ENCODE data around the gene RFC5.

RFC5 gene, protein sequence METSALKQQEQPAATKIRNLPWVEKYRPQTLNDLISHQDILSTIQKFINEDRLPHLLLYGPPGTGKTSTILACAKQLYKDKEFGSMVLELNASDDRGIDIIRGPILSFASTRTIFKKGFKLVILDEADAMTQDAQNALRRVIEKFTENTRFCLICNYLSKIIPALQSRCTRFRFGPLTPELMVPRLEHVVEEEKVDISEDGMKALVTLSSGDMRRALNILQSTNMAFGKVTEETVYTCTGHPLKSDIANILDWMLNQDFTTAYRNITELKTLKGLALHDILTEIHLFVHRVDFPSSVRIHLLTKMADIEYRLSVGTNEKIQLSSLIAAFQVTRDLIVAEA

DNA sequence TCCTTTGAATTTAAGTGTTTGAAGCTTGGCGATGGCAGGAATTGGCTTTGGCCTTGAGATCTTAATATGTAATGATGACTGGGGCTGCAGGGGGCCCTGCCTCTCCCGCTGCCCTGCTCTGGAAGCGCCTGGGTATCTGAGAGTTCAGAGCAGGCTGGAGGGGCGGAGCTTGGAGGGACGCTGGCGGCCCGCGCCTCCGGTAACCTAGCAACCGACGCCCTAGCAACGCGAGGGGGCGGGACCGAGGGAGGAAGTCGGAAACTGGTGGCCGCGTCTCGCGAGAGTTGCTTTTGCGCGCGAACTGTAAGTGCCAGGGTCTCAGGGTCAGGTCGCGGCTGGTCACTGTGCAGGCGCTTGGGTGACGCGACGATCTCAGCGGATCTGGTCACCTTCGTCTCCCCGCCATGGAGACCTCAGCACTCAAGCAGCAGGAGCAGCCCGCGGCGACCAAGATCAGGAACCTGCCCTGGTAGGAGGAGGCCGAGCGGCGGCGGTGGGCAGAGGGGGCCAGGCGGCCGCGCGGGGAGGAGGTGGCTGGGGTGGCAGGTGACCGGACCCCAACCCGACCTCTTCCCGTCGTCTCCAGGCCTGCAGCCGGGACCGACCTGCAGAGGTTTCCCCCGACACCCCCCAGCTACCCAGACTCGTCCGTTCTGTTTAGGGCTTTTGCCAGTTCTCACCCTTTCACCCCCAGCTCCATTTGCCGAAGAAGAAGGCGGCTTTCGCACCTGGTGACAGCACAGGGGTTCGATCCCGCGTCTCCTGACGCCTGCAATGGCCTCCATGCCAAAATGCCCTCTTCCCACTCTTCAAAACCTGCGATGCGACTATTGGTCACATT lies at the start of gene RFC5:
Gene RFC5 (plus strand): TSS at position 280 of the 841 bp plus-strand sequence. CDS start 125 bp downstream, at position 405.
- DNase-seq, result peak; percentile 99 to 100 (median 100)

DNA sequence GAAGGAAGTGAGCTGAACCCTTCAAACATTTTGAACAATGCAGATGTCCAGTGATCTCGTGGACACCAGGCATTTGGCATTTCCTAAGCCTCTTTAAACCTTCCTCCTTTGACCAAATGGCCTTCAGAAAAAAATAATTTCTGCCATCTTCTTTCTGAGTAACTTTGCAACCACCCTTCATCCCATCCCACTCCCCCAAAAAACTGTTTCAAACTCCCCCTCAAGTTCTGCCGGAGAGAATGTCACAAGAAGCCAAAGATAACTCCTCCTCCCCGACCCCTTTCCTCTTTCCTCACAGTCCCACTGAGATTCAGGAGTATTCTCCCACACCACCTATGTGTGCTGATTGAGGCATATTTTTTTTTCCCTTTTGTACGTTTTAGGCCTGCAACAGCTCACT lies 49.5 kb upstream of the RFC5 start:
- DNase-seq, result no peak

DNA sequence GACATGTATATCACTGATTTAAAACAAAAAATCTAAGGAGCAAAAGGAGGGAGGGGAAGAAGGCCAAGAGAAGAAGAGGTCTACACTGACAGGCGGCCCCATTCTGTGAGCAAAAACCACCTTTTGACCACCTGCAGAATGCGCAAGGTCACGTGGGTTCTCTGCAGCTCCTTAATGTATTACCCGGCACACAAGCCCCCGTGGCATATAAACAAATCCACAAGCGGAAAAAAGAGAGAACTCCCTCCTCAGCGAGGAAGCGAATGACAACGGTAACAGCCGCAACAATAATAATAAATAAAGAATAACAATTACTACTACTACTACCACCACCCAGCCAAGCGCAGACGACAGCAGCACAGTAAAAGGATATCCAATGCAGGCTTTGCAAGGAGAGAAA lies 49.0 kb upstream of the RFC5 start:
- no peak for DNase-seq

DNA sequence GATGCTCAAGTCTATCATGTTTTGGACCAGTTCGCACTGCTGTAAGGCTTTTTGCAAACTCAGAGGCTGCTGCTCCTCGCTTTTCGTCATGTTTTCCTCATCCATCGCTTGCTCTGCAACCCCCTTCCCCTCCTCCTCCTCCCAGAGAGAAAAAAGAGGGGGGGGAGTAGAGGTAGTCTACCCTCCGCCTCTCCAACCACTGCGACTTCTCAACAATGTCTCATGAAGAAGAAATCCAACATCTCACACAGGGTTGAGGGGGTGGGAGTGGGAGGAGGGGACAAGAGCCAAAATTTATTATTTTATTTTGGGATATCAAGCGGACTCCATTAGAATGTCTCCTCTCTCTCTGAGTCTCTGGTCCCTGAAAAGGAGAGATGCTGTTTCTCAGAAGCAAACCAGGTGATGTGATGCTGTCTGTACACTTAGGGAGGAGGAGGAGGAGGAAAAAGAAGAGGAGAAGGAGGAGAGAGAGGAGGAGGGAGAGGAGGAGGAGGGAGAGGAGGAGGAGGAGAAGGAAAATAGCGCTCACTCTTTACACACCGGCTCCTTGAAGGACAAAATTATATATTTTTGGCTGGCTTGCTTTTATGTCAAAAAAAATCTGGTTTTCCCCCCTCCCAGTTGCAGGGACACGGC lies 48.2 kb upstream of the RFC5 start:
- no peak for DNase-seq

DNA sequence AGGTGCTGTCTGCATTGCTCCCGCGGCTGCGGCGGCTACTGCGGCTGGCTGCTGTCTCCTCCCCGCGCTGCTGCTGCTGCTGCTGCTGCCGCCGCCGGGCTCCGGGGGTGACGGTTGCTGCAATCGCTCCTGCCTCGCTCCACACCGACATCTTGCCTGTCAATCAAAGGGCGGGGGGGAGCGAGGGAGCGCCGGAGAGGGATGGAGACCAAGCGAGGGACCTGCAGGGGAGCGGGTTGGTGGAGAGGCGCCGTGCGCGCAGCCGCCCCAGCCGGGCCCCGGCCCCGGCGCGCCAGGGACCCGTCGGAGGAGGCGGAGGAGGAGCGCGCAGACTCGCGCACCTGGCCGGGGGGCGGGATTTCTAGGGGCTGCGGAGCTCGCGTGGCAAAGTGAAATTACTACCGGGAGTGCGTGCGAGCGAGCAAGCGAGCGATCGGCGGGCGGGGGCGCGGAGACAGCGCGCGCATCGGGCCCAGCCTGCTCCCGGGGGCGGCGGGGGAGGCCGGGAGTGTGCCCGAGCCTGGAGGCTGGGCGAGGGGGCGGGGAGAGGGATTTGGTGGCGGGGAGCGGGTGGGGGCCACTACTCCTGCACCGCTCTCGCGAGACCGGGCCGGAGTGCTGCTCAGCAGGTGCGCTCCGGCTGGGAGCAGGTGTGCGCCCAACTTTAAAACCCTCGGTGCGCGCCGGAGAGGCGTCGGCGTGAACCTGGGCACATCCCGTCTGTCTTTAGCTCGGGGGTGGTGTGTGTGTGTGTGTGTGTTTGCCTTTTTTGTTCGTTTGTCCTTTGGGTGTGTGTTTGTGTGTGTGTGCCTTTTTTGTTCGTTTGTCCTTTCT lies 47.5 kb upstream of the RFC5 start, which contains the start of gene KSR2:
Gene KSR2 (minus strand): TSS at position 165 of the 834 bp plus-strand sequence. CDS start 735 bp downstream, outside the sequence.
- DNase-seq, result peak in 1 of 3 donors; percentile 9

DNA sequence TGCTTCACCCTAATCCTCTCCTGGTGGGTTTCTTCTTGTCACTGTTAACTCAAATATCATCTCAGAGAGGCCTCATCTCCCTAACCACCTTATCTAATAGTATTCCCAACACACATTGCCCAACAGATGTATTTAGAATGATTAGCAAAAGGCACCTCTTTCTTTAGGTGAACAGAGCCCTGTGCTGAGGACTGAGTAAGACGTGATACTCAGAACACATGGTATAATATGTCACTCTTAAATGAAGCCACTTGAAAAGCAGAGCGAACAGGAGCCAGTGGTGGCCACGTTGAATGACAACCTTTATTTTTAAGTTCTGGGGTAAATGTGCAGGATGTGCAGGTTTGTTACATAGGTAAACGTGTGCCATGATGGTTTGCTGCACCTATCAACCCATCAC lies 46.2 kb upstream of the RFC5 start:
- DNase-seq, result no peak

DNA sequence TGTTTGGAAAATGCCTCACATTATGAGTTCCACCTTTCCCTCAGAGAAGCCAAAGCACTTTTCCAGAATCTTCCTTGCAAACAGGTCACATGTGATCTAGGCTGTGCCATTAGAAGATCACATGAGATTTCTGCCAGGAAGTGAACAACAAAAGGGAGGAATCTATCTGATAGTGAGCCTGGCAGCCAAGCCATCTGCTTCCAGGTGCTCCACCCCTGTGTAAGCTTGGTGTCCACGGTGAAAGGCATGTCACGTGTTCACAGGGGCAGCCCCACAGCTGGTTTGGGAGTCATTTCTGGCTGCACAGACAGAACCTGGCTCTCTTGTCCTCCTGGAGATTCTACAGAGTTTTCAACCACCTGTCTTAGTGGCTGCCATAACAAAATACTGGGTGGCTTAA lies 44.2 kb upstream of the RFC5 start:
- DNase-seq, result no peak

DNA sequence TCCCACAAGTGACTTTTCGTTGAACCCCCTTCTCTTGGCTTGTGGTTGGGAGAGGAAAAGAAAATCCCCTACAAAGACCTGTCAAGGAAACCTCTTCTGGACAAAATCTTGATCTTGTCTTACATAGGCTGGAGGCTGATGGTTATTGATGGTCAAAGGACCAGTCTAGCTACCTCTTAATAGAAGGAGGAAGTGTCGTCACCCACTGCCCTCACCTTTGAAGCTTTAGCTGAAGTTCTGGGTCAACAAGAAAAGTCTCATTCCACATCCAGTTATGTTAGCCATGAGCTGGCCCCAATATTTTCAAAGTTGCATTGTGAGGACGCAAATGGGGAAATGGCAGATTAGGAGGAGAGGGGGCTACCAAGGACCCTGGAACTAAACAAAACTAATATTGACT lies 41.5 kb upstream of the RFC5 start:
- no peak for DNase-seq

DNA sequence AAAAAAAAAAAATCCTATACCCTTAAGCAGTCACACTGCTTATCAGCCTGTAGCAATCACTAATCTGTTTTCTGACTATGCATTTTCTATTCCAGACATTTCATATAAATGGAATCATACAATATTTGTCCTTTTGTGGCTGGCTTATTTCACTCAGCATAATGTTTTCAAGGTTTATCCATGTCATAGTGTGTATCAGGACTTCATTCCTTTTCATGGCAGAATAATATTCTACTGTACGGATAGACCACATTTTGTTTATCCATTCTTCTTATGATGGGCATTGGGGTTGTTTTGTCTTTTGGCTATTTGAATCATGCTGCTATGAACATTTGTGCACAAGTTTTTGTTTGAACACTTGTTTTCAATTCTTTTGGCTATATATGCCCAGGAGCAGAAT lies 39.1 kb upstream of the RFC5 start:
- DNase-seq, result no peak

DNA sequence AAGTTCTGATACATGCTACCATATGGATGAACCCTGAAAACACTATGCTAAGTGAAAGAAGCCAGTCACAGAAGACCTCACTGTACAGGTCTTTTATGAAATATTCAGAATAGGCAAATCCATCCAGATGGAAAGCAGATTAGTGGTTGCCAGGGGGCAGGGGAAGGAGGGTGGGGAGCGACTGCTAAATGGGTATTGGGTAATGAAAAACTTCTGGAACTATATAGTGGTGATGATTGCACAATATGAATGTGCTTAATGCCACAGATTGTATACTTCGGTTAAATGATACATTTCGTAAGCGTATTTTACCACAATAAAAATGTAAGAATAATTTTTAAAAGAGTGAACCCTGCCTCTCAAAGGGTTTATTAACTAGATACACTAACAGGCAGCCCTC lies 35.9 kb upstream of the RFC5 start:
- DNase-seq, result no peak

DNA sequence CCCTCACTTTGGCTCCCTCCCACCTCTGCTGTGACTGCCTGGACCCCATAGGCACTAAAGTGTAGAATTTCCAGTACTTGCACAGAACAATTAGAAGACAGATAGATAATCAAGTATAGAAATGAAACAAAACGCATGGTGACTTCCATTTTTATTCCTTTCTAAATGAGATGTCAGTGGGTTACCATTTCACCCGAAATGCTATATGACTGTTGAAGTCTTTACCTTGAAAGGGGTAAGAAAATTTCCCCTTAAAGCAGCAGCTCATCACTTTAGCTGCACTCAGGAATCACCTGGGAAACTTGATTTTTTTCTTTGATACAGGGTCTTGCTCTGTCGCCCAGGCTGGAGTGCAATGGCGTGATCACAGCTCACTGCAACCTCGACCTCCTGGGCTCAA lies 35.2 kb upstream of the RFC5 start:
- no peak for DNase-seq

DNA sequence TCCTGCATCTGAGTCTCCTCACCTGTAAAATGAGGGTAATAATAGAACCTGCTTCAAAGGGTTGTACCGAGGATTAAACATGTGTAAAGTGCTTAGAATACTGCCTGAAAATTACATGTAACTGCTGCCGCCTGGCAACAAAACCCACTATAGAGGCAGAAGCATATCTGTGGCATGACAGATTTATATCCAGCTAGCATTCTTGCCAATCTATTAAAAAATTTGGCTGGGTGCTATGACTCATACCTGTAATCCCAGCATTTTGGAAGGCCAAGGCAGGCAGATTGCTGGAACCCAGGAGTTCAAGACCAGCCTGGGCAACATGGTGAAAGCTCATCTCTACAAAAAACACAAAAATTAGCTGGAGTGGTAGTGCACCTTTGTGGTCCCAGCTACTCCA lies 31.3 kb upstream of the RFC5 start:
- DNase-seq, result no peak

DNA sequence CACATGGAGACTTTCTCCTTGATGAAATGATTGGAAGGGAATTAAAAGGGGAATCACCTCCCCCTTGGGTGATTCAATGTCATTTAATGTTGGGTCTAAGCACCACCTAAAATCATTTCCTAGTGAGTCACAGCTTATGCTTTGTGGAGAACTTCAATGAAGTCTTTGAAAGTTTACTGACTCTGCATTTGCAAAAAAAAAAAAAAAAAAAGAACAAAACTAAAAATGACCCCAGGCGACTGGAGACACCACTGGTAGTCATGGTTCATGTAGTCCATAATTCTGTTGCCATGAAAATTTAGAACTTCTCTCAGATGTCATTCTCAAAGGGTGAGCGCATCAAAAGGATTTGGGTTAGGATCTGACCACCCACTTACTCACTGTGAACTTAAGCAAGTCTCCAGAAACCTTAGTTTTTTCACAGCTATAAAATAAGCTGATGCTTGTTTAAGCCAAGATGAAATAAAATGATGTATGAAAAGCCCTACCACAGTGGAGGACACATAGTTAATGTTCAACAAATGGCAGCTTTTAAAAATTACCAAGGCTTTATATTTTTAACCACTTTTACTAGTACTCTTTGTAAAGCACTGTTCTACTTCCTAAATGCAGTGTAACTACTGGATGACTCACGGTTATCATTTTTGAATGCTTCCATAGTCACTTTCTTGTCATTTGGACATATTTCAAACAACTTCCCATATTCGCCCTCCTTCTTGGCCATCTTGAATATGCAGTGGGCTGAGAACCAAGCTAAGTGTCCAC lies 29.6 kb upstream of the RFC5 start:
- peak; percentile 29 to 74 (median 43) for DNase-seq

DNA sequence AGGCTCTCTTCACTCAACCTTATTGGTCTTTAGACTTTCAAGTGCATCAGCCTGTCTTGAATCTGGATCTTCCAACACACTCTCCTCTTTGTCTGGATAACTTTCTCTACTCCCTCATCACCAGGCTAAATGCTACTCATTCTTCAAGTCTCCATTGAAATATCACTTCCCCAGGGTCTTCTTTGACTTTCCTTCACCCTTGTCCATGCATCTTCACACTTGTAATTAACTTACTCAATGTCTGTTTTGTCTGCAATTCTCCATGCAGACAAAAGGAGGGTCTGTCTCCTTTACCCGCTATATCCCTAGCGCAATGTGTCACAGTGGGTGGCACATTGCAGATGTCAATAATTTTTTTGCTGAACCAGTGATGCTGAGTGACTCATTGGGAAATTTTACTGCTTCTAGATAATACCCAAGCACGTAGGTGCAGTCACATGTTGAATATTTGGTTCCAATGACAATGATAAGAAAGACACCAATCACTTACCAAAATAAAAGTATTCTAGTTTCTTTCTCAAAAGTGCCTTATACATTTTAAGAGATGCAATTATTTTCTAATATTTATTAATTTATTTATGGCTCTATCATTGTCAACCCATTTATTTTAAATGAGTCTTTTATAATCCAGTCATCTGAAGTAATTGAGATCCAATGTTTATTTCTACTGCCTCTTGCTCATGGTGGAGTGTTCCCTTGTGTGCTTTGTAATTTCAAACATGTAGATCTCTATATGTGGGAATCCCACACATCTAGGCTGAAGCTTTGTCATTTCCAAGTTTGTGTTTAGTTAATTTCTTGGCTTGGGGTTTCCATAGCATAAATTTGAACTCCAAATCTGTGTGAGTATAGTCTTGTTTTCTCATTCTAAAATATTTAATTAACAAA lies 21.7 kb upstream of the RFC5 start:
- peak in 2 of 3 donors; percentile 22 for DNase-seq

DNA sequence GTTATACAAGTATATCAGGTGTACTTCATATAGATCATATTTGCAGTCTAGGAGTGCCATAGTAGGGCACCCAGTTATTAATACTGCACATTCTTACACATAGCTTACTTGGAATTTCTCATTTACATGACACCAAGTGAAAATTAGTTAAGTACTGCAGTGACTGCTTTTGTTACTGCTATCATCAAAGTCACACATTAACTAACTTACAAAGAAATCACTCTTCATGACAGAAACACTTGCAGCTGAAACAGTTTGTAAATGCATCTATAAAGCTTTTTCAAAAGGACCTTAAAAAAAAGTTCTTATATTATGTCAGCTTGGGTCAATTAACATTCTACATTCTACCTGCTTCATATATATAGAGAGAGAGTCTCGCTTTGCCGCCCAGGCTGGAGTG lies 17.8 kb upstream of the RFC5 start:
- no peak for DNase-seq

DNA sequence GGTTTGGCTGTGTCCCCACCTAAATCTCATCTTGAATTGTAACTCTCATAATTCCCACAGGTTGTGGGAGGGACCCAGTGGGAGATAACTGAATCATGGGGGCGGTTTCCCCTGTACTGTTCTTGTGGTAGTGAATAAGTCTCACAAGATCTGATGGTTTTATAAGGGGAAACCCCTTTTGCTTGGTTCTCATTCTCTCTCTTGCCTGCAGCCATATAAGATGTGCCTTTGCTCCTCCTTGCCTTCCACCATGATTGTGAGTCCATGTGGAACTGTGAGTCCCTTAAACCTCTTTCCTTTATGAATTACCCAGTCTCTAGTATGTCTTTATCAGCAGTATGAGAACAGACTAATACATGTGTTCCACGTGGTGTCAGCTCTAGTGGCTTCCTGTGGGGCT lies 16.7 kb upstream of the RFC5 start:
- peak; percentile 10 to 32 (median 20) for DNase-seq

DNA sequence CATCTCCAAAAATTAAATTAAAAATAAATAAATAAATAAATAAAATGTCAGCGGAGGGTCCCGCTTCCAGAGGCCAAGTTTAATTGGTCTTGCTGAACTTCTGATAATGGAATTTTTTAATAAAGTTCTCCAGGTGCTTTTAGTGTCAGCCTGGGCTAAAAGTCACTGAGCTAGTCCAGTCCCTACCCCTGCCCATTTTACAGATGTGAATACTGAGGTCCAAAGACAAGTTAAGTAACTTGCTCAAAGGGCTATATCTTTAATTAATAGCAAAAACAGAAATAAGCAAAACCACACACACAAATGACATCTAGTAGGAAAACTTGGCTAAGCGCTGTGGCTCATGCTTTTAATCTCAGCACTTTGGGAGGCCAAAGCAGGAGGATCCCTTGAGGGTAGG lies 5.6 kb upstream of the RFC5 start:
- no peak for DNase-seq

DNA sequence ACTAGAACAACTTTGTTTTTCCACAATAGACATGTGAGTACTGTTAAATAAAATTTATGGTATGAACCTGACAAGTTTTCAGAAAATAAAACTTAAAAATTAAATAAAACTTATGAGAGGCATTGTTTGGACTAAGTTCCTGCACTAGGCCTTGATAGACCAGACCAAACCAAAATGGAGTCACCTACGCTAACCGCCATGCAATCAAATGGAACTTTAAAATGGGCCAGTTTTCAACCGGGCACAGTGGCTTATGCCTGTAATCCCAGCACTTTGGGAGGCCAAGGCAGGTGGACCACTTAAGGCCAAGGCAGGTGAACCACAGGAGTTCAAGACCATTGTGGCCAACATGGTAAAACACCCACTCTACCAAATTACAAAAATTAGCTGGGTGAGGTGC lies 5.1 kb upstream of the RFC5 start:
- DNase-seq, result no peak

DNA sequence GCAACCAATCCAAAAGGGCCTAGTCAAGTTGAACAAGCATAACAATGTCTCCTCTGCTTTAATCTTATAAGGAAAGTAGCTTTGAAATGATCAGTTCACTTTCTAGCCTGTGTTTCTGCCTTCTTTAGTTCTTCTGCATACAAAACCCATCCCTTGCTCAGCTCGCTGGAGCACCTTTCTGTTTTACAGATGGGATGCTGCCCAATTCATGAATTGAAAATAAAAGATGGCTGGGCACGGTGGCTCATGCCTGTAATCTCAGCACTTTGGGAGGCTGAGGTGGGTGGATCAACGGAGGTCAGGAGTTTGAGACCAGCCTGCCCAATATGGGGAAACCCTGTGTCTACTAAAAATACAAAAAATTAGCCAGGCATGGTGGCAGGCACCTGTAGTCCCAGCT lies 4.5 kb upstream of the RFC5 start:
- no peak for DNase-seq

DNA sequence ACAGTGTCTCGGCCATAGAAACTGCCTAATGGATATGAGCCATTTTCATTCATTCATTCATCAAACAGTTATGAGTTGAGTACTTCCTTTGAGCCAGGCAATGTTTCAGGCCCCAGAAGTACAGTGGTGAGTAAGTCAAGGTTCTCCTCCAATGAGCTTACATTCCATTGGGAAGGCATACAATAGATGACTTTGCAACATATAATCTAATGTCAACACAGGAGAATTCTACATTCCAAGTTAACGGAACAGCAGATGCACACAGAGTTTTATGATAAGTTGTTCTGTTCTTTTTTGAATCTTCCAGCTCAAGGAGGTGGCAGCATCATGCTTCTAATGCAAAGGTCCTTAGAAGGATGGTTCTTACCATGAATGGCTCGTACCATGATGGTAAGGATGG lies 3.2 kb upstream of the RFC5 start:
- DNase-seq, result no peak

DNA sequence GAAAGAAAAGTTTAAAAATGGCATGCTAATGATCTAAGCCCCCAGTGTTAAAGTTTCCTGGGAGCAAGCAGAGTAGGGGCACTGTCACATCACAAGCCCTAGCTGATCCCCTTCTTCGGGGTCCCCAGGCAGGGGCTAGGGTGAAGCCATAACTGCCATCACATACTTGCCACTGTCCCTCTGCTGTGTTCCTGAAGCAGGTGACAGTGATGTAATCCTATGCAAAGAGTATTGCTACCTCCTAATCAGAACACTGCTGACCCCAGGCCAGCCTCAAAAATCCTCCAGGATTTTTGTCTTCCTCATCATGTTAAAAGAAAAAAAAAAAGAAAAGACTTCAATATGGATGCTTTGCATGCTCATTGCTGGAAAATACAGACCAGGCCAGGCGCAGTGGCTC lies 1.2 kb upstream of the RFC5 start:
- no peak for DNase-seq
